ENCODE measurements around the gene CCDC91.
"Not testable (repeated sequence)": the region's sequence is repeated elsewhere in the genome, so short reads cannot be mapped to it uniquely, and the experiment has no call there.

CCDC91 gene

GRCh38 chr12:28191051-28192048 lies 1.1 kb downstream of the CCDC91 start:
- peaks cover 0 to 4% of the 10 kb centered on the region in 2 experiments; a peak in 1 of 3 replicates for H3K36me3 ChIP-seq (ENCODE audit: control insufficient read depth in 2 of 2, insufficient read depth in 1 of 2, low read length in 2 of 2)
- no peaks in the 10 kb centered on the region for H3K9me3 ChIP-seq (ENCODE audit: control insufficient read depth, insufficient read depth, low read depth, low read length)
- ChIA-PET POLR2A (interaction anchor here (0.5 to 0.9 kb wide), 2 partner anchors 142 to 221 kb away, joined by 3 to 4 read pairs; no protein-coding TSS in a partner anchor), CTCF (interaction anchor here (0.6 to 1.2 kb wide), 5 partner anchors 24 to 772 kb away, joined by 3 to 4 read pairs (median 3); no protein-coding TSS in a partner anchor)
- TF ChIP-seq ZFP37 (tag by site-specific recombination; IDR thresholded peaks at IDR 0.05): peak; percentile 45; the same call in 1 of the 2 replicates
- peak; percentile 43; the same call in 1 of the 2 replicates for TF ChIP-seq ZNF394 (tag by site-specific recombination; IDR thresholded peaks at IDR 0.05; ENCODE audit: borderline replicate concordance)
- peak; percentile 72 for TF ChIP-seq PRDM1 (tag by site-specific recombination; IDR thresholded peaks at IDR 0.05)
- peak; percentile 57 for TF ChIP-seq ZNF398 (tag by site-specific recombination; IDR thresholded peaks at IDR 0.05)
- TF ChIP-seq ZNF777 (tag by site-specific recombination; IDR thresholded peaks at IDR 0.05; ENCODE audit: borderline replicate concordance): no peak
- no peak for TF ChIP-seq ZNF175 (tag by site-specific recombination; IDR thresholded peaks at IDR 0.05)
- no peak for TF ChIP-seq KLF10 (tag by site-specific recombination; IDR thresholded peaks at IDR 0.05)
- peak; percentile 16; the same call in 1 of the 2 replicates for TF ChIP-seq ZNF335 (tag by site-specific recombination; conservative IDR thresholded peaks at IDR 0.05)
- H3K4me1 ChIP-seq (ENCODE audit: control insufficient read depth, insufficient read depth, low read length): no peaks in the 10 kb centered on the region
- H3K4me3 ChIP-seq (ENCODE audit: low read depth, low read length): peak overlapping the region; percentile 96
- H3K27ac ChIP-seq (ENCODE audit: extremely low read depth, low read depth, low read length): peak overlapping the region; percentile 88

- TF ChIP-seq ZNF311 (tag by site-specific recombination; IDR thresholded peaks at IDR 0.05; ENCODE audit: borderline replicate concordance) (no peak), ZNF184 (tag by site-specific recombination; IDR thresholded peaks at IDR 0.05) (no peak), KLF7 (tag by site-specific recombination; IDR thresholded peaks at IDR 0.05; ENCODE audit: borderline replicate concordance) (no peak), SCRT1 (tag by site-specific recombination; IDR thresholded peaks at IDR 0.05; ENCODE audit: borderline replicate concordance) (no peak), ZNF426 (tag by site-specific recombination; IDR thresholded peaks at IDR 0.05) (no peak), ZNF132 (tag by site-specific recombination; IDR thresholded peaks at IDR 0.05; ENCODE audit: borderline replicate concordance) (no peak), ZSCAN23 (tag by site-specific recombination; IDR thresholded peaks at IDR 0.05) (no peak), ZSCAN18 (tag by site-specific recombination; IDR thresholded peaks at IDR 0.05) (no peak), ZNF19 (tag by site-specific recombination; IDR thresholded peaks at IDR 0.05; ENCODE audit: low read depth) (no peak), ZNF488 (tag by site-specific recombination; IDR thresholded peaks at IDR 0.05) (no peak), ZNF239 (tag by site-specific recombination; IDR thresholded peaks at IDR 0.05) (no peak), ZNF830 (tag by site-specific recombination; IDR thresholded peaks at IDR 0.05; ENCODE audit: low read depth) (no peak), ZNF169 (tag by site-specific recombination; IDR thresholded peaks at IDR 0.05) (no peak), ZXDB (tag by site-specific recombination; IDR thresholded peaks at IDR 0.05) (no peak), REPIN1 (tag by site-specific recombination; IDR thresholded peaks at IDR 0.05; ENCODE audit: low read depth) (no peak), TRIM28 (IDR thresholded peaks at IDR 0.05; ENCODE audit: borderline replicate concordance, low read length) (no peak)
- TF ChIP-seq, protein P1, sequence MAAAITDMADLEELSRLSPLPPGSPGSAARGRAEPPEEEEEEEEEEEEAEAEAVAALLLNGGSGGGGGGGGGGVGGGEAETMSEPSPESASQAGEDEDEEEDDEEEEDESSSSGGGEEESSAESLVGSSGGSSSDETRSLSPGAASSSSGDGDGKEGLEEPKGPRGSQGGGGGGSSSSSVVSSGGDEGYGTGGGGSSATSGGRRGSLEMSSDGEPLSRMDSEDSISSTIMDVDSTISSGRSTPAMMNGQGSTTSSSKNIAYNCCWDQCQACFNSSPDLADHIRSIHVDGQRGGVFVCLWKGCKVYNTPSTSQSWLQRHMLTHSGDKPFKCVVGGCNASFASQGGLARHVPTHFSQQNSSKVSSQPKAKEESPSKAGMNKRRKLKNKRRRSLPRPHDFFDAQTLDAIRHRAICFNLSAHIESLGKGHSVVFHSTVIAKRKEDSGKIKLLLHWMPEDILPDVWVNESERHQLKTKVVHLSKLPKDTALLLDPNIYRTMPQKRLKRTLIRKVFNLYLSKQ (tag by site-specific recombination; IDR thresholded peaks at IDR 0.05; ENCODE audit: borderline replicate concordance): no peak
- peaks cover 0 to 4% of the 10 kb centered on the region in 2 experiments; a peak in 1 of 3 replicates for H3K36me3 ChIP-seq (ENCODE audit: control insufficient read depth in 2 of 2, insufficient read depth in 1 of 2, low read length in 2 of 2)
- POLR2A ChIA-PET: no interaction called here
- CTCF ChIA-PET: interaction anchor here (0.6 to 1.2 kb wide), 4 partner anchors 170 to 771 kb away, joined by 3 to 4 read pairs (median 3); no protein-coding TSS in a partner anchor
- H3K4me3 ChIP-seq (ENCODE audit: low read depth, low read length): no peak overlapping the region
- no peaks in the 10 kb centered on the region for H3K9me3 ChIP-seq (ENCODE audit: control insufficient read depth, insufficient read depth, low read depth, low read length)
- H3K27ac ChIP-seq (ENCODE audit: extremely low read depth, low read depth, low read length): no peak overlapping the region
- H3K4me1 ChIP-seq (ENCODE audit: control insufficient read depth, insufficient read depth, low read length): no peaks in the 10 kb centered on the region
These were observed 1.9 kb downstream of the CCDC91 start for GRCh38 chr12:28192125-28192524.

GRCh38 chr12:28194621-28195020 lies 4.4 kb downstream of the CCDC91 start:
- POLR2A ChIA-PET; H3K36me3 ChIP-seq (ENCODE audit: control insufficient read depth in 2 of 2, insufficient read depth in 1 of 2, low read length in 2 of 2); H3K27ac ChIP-seq (ENCODE audit: extremely low read depth, low read depth, low read length); H3K4me3 ChIP-seq (ENCODE audit: low read depth, low read length); CTCF ChIA-PET; H3K9me3 ChIP-seq (ENCODE audit: control insufficient read depth, insufficient read depth, low read depth, low read length); H3K4me1 ChIP-seq (ENCODE audit: control insufficient read depth, insufficient read depth, low read length): not testable (repeated sequence)

Measured in HEK293 (cell line).